Colon (tissue), 2 donors: ENCODE results near the gene TLN1.

Source experiments
- FAIRE-seq: peaks from 2 replicates; lab custom pipeline; 2012; peaks lifted over from hg19 to GRCh38; lab: Jason Lieb, UNC
- donor health status: control.
- donor health status: control.

Gene TLN1

DNA sequence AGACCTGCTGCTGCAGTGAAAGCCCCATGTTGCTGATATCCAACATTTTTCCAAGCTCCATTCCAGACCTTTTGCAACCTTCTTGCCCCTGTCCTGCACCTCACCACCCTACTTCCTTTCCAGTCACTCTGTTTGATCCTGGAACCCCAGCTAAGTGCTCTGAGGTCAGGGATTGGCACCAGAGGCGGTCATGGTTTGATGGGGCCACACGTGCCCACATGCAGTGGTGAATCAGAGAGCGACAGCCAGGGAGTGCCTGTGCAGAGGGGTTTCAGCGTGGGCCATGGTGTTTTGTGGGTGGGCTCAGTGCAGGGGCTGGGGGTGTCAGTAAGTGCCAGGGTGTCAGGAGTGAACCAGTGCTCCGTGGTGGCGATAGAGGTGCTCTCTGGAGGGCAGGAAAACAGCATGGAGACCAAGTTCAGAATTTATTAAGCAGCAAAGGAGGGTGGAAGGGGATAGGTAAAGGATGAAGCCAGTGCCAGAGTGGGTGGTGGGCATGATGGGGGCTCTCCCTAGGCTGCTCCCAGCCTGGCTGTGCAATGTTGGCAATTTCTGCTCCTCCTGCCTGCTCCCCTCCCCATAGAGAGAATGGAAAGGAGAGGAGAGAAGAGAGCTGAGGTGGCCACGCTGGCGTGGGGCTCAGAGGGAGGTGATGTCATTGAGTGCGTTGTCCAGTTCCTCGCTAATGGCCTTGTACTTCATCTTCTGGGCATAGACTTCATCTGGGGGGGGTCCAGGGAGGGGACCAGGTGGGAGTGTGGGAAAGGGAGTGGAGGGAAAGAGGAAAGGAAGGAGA lies 49.3 kb downstream of the TLN1 start:
- no peak for FAIRE-seq

DNA sequence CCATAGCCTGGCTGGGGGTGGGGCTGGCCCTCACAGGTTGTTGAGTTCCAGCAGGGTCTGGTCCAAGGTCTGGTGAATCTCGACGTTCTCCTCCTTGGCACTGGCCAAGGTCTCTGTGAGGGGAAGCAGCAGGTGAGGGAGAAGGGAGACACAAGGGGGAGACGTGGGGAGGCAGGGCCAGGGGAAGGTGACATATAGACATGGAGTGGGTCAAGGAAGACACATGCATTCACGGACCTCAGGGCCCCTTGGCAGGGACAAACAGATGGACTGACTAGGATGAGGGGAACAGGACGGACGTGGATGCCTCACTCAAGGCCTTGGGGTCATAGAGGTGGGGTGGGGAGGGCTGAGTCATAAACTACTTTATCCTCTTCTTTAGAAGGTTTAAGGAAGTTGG lies 49.9 kb downstream of the TLN1 start:
- FAIRE-seq: no peak

DNA sequence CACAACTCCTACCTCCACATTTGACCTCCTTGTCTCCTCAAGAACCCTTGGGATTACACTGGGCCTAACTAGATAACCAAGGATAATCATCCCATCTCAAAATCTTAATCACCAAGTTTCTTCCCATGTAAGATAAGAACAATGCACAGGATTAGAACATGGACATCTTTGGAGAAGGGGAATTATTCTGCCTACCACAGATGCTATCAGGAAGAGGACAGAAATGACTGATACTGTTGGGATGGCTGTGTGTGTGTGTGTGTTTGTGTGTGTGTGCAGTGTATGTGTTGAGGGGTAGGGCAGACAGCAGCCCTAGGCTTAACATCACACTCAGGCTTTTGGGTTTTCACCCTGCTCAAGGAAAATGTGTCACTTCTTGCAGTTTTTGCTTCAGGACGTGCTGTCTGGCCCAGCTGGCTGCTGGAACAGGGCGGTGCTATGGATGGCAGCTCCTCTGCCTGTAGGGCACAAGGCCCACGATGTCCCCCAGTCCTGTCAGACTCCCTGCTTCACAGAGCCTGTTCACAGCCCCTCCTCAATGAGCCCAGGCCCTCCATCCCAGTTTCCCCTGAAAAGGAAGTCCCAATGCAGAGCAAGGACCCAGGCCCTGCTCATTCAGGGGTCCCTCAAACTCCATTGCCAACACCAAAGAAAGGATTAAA lies 50.5 kb downstream of the TLN1 start:
- FAIRE-seq: no peak

DNA sequence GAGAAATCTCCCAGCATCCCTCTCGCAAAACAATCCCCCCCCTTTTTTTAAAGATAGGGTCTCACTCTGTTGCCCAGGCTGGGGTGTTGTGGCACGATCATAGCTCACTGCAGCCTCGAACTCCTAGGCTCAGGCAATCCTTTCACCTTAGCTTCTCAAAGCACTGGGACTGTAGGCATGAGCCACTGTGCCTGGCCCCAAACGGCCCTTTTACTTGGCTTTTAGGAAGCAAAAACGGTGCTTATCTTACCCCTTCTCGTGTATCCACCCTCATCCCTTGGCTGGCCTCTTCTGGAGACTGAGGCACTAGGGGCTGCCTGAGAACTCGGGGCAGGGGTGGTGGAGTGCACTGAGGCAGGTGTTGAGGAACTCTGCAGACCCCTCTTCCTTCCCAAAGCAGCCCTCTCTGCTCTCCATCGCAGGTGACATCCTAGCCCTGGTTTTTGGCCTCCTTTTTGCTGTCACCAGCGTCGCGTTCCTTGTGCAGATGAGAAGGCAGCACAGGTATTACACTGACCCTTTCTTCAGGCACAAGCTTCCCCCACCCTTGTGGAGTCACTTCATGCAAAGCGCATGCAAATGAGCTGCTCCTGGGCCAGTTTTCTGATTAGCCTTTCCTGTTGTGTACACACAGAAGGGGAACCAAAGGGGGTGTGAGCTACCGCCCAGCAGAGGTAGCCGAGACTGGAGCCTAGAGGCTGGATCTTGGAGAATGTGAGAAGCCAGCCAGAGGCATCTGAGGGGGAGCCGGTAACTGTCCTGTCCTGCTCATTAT lies 51.5 kb downstream of the TLN1 start:
- FAIRE-seq: no peak

DNA sequence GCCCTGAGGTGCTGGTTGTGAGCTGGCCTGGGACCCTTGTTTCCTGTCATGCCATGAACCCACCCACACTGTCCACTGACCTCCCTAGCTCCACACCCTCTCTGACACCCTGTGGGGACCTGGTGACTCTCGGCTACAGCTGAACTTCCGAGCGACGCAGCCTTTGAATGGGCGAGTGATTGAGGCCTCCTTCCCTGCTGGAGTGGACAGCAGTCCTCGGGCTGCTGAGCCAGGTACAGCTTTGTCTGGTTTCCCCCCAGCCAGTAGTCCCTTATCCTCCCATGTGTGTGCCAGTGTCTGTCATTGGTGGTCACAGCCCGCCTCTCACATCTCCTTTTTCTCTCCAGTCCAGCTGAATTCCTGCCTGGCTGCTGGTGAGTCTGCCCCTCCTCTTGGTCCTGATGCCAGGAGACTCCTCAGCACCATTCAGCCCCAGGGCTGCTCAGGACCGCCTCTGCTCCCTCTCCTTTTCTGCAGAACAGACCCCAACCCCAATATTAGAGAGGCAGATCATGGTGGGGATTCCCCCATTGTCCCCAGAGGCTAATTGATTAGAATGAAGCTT lies 52.1 kb downstream of the TLN1 start:
- FAIRE-seq: no peak

DNA sequence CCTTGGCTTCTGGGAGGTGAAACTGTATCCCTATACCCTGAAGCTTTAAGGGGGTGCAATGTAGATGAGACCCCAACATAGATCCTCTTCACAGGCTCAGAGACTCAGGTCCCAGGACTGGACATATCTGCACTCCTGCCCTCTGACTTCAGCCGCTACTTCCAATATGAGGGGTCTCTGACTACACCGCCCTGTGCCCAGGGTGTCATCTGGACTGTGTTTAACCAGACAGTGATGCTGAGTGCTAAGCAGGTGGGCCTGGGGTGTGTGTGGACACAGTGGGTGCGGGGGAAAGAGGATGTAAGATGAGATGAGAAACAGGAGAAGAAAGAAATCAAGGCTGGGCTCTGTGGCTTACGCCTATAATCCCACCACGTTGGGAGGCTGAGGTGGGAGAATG lies 52.9 kb downstream of the TLN1 start:
- FAIRE-seq: no peak

DNA sequence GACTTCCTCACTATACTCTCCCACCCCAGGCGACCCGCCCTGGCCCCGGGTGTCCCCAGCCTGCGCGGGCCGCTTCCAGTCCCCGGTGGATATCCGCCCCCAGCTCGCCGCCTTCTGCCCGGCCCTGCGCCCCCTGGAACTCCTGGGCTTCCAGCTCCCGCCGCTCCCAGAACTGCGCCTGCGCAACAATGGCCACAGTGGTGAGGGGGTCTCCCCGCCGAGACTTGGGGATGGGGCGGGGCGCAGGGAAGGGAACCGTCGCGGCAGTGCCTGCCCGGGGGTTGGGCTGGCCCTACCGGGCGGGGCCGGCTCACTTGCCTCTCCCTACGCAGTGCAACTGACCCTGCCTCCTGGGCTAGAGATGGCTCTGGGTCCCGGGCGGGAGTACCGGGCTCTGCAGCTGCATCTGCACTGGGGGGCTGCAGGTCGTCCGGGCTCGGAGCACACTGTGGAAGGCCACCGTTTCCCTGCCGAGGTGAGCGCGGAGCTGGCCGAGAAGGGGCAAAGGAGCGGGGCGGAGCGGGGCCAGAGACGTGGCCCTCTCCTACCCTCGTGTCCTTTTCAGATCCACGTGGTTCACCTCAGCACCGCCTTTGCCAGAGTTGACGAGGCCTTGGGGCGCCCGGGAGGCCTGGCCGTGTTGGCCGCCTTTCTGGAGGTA lies 56.1 kb downstream of the TLN1 start:
- no peak for FAIRE-seq

DNA sequence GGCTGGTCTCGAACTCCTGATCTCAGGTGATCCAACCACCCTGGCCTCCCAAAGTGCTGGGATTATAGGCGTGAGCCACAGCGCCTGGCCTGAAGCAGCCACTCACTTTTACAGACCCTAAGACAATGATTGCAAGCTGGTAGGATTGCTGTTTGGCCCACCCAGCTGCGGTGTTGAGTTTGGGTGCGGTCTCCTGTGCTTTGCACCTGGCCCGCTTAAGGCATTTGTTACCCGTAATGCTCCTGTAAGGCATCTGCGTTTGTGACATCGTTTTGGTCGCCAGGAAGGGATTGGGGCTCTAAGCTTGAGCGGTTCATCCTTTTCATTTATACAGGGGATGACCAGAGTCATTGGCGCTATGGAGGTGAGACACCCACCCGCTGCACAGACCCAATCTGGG lies 56.8 kb downstream of the TLN1 start:
- FAIRE-seq: no peak

DNA sequence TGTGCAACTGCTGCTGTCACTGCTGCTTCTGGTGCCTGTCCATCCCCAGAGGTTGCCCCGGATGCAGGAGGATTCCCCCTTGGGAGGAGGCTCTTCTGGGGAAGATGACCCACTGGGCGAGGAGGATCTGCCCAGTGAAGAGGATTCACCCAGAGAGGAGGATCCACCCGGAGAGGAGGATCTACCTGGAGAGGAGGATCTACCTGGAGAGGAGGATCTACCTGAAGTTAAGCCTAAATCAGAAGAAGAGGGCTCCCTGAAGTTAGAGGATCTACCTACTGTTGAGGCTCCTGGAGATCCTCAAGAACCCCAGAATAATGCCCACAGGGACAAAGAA lies 58.0 kb downstream of the TLN1 start:
- FAIRE-seq: no peak

DNA sequence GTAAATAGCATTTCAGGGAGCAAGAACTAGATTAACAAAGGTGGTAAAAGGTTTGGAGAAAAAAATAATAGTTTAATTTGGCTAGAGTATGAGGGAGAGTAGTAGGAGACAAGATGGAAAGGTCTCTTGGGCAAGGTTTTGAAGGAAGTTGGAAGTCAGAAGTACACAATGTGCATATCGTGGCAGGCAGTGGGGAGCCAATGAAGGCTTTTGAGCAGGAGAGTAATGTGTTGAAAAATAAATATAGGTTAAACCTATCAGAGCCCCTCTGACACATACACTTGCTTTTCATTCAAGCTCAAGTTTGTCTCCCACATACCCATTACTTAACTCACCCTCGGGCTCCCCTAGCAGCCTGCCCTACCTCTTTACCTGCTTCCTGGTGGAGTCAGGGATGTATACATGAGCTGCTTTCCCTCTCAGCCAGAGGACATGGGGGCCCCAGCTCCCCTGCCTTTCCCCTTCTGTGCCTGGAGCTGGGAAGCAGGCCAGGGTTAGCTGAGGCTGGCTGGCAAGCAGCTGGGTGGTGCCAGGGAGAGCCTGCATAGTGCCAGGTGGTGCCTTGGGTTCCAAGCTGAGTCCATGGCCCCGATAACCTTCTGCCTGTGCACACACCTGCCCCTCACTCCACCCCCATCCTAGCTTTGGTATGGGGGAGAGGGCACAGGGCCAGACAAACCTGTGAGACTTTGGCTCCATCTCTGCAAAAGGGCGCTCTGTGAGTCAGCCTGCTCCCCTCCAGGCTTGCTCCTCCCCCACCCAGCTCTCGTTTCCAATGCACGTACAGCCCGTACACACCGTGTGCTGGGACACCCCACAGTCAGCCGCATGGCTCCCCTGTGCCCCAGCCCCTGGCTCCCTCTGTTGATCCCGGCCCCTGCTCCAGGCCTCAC lies 58.6 kb downstream of the TLN1 start, which contains the start of gene CA9:
Gene CA9, plus strand, starts transcription at position 797 of the 893 bp plus-strand sequence. Its CDS starts 32 bp downstream, at position 829.
- FAIRE-seq: no peak

DNA sequence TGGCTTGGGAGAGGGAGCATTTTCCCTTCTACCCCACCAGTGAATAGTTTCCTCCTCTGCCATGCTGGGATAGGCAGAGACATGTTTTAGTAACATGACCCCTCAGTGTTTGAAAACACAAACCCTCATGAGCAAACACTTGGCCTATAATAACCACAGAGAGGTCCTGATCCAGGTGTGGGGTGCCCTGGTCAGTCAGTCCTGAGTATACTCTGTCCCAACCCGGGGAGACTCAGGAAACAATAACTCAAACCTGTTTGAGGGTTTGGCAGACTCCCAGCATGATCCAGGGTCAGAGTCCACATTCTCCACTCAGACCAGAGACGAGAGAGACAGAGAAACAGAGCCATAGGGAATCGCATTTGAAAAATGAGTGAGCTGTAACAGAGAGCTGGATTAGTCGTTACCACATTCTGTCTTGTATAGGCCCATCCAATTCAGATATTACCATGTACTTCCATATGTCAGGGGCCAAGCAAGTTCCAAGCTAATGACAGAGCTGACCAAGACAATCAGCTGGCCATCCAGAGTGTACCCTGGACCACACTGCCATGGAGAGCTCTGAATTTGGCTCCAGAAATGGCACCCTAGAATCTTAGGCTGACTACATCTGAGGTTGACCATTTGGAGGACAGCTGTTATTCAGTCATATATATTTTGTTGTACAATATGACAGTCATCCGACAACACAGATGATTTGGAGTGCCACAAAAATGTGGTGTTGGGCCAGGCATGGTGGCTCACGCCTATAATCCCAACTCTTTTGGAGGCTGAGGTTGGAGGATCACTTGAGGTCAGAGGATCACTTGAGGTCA lies 62.5 kb downstream of the TLN1 start:
- no peak for FAIRE-seq

DNA sequence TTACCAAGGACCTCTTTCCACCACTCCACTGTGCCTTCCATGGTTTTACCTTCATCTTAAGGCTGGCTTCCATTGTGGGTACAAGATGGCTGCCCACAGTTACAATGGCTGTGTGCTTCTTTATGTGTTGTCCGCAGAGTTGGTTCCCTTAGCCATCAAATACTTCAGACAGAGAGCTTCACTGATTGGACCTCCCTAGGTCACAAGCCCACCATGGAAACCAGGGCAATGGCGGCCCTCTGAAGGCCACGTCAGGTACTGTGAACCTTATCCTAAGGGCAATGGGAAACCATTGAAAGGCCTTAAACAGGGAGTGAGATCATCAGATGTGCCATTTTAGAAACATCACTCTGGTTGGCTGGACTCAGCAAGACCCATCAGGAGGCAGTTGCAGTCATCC lies 64.1 kb downstream of the TLN1 start:
- no peak for FAIRE-seq

DNA sequence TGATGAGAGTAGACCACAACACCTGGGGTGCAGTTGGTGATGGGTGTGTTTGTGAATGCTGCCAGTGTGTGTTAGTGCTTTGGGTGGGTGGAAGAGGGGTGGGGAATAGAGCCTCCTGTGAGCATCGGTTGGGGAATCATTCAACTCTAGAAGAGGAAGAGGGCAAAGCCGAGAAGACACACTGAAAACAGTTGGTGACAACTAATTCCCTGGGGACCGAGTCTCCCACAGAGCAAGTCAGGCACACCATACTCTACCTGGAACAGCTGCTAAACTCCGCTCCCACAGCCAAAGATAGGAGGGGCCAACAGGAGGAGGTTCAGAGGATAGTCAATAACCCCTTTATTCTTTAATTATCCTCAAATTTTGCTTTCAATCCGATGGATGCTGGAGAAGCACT lies 65.4 kb downstream of the TLN1 start:
- no peak for FAIRE-seq

DNA sequence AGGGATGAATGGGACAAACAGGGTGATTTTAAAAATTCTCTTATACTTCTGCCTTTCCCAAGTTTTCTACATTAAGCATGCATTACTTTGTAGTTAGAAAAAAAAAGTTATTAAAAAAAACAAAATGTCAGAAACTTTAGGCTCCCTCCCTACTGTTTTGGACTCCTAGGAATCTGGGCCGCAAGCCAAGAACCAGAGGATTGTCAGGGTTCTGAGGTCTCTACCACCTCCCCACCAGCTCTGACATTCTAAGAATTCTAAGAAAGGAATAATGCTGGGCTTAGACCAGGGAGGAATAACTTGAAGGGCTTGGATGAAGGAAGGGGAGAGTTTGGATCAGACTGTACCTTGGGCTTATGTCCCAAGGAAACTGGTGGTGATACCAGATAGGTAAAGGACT lies 66.0 kb downstream of the TLN1 start:
- FAIRE-seq: no peak

DNA sequence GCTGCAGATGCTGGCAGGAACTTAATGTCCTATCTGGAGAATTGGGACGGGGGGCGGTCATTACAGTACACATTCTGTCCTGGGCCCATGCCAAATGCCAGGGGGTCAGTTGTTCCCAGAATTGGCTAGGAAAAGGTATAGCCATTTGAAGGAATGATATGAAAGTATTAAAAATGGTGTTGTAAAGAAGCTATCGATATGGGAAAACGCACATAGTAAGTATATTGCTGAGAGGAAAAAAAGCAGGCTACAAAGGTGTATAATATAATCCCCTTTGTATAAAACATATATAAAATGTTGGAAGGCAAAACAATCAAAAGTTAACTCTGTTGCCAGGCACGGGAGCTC lies 66.5 kb downstream of the TLN1 start:
- no peak for FAIRE-seq

DNA sequence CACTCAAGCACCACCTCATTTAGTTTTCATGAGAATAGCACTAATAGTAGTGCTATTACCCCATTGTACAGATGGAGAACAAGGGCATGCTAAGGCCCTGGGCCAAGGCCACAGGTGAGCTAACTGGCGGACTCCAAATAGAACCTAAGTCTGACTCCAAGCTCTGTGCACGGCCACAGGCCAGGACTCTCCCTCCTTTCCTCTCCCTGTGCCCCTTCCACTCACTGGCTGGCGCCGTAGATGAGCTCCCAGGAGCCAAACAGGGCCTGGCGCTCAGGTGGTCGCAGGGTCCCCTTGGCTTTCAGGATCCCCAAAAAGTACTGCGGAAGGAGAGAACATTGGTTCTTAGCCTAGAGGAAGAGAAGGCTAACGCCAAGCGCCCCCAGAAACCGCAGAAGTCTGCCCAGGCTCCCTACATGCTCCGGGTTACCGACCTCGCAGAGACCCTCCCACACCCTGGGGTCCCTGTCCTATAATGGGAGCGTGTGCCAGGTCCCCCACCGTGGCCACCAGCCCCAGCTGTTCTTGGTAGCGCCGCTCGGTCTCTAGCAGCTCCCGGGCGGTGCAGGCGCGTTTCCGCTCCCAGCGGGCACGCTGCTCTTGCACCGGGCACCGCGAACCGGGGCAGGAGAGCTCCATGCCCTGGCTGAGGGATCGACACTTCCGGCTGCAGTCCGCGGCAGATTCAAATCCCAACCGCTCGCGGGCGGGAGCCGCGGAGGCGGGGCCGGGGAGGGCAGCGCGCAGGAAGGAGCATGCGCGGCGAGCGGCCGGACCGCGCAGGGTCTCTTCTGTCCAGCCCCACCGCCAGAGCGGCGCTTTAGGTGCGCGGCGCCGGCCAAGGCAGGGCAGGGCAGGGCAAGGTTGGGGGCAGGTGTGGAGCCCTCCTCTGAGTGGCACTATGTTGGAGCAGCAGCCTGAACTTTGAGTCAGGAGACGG lies 67.2 kb downstream of the TLN1 start, which contains the start of gene ARHGEF39:
Gene ARHGEF39, minus strand, starts transcription at position 665 of the 940 bp plus-strand sequence. Its CDS starts 26 bp downstream, at position 639.
- FAIRE-seq: no peak

DNA sequence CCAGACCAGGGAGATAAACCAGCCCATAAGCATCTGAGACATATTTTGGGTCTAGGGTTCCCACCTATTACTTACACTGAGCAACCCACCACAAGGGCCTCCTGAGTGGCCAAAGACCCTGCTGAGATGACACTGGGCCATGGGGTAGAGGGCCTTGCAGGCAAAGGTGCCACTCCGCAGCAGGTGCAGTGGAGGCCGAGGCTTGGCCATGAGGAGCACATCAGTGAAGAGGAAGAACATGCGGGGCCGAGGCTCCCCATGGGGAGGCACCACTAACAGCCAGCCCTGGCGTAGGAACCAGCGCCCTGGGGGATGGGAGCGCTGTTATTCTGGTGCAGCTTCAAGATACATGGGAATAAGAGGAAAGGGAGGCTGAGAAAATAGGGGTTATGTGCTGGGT lies 69.6 kb downstream of the TLN1 start:
- FAIRE-seq: no peak

DNA sequence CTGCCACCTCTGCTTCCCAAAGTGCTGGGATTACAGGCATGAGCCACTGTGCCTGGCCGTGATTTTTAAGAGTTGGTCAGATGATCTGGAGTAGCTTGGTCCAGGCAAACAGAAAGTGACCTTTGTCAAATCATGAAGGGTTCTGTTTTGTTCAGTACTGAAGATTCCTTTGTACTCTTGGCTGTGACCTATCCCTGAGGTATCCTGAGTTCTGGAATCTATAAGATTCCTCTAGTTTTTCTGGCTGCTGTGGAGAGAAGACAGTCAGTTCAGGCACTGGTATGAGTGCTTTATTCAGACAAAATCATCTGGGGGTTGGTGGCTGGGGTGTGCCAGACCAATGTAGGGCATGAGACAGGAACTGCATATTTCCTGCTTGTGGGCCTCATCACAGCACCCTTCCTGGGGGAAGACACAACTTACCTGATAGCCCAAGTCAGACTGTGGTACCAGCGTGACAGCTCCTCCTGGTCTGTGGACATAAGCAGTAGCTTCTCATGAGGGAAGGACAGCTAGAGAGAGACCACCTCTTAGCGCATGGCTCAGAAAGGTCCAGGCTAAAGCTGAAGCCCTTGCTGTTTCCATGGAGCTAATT lies 70.1 kb downstream of the TLN1 start:
- FAIRE-seq: no peak

DNA sequence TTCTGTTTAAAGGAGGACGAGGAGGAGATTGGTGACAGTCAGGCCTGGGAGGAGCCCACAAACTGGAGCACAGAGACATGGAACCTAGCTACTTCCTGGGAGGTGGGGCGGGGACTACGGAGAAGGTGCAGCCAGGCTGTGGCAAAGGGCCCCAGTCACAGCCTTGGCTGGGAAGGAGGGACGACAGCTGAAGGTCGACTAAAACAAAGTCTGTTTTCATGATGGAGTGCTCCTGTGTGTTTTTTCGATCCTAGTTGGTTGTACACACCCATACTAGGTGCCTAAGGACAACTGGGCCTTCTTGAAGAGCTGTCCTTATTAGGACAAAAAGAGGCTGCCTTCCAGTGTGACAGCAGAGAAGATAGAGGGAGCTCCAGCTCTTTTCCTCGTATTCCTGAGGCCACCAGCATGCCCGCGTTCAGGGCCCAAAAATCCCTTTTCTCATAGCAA lies 71.0 kb downstream of the TLN1 start:
- FAIRE-seq: no peak
